ENCODE measurements around the gene MAP4K2.
"Not testable (repeated sequence)": the region's sequence is repeated elsewhere in the genome, so short reads cannot be mapped to it uniquely, and the experiment has no call there.

MAP4K2 gene

GRCh38 chr11:64803158-64803845 lies at the start of gene MAP4K2:
TSS of gene MAP4K2 (minus strand) at chr11:64803214. CDS start at chr11:64803149, 65 bp downstream.
- DNase-seq = peak; percentile 39 to 74

- DNase-seq = no peak
Observed at GRCh38 chr11:64851831-64852351, 48.9 kb upstream of the MAP4K2 start.

GRCh38 chr11:64850979-64851567 lies 48.1 kb upstream of the MAP4K2 start:
- DNase-seq = no peak

GRCh38 chr11:64849598-64850356 lies 46.8 kb upstream of the MAP4K2 start:
- no peak for DNase-seq

GRCh38 chr11:64848826-64849597 lies 46.0 kb upstream of the MAP4K2 start:
- DNase-seq = no peak

- DNase-seq = no peak
Observed at GRCh38 chr11:64848214-64848825, 45.3 kb upstream of the MAP4K2 start.

GRCh38 chr11:64846998-64847666 lies 44.1 kb upstream of the MAP4K2 start:
- DNase-seq = peak; percentile 84 to 90

- DNase-seq = not testable (repeated sequence)
Observed at GRCh38 chr11:64845776-64846129, 42.7 kb upstream of the MAP4K2 start.

GRCh38 chr11:64845129-64845775 lies 42.2 kb upstream of the MAP4K2 start:
- no peak for DNase-seq

- DNase-seq = peak; percentile 78 to 91
Observed at GRCh38 chr11:64844330-64845128, 41.5 kb upstream of the MAP4K2 start, which contains the start of gene CDC42BPG. TSS of gene CDC42BPG (minus strand) at chr11:64844653. CDS start at chr11:64844569, 84 bp downstream.

GRCh38 chr11:64843686-64844329 lies 40.8 kb upstream of the MAP4K2 start:
- no peak for DNase-seq

- DNase-seq = no peak
Observed at GRCh38 chr11:64842851-64843685, 40.1 kb upstream of the MAP4K2 start.

GRCh38 chr11:64842366-64842759 lies 39.3 kb upstream of the MAP4K2 start:
- no peak for DNase-seq

- no peak for DNase-seq
Observed at GRCh38 chr11:64841592-64842365, 38.8 kb upstream of the MAP4K2 start.

- DNase-seq = no peak
Observed at GRCh38 chr11:64839887-64840782, 37.1 kb upstream of the MAP4K2 start.

GRCh38 chr11:64839335-64839734 lies 36.3 kb upstream of the MAP4K2 start:
- DNase-seq = no peak
